ENCODE measurements around the gene ST6GALNAC3. TPM values are rescaled to one million over a fixed set of nuclear protein-coding genes. Genes with fewer than 3 reads are reported as not detected.

The ST6GALNAC3 gene
- total RNA-seq, 4 donors from 2014 or later: 1.00 to 5.7 (median 1.9) TPM; not detected in 1

DNA sequence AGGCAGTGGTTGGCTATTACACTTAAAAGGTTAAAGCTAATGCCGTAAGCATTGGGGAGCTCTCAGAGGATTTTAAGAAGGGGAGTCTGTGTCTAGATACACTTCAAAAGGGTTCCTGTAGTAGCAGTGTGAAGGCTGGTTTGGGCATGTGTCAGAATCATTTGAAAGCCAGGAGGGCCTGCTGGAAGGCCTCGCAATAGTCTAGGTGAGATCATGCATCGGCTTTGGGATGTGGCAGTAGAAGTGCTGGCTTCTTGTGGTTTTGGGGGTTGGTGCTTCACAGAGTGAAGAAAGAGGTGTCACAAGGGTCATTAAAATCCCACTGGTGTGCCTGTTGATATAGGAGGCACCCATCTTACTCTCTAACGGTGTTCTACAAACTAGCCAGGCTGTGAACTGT is 85.7 kb downstream of the ST6GALNAC3 start:
- intact Hi-C loops (cut with DNase I; ENCODE audit: low total_unique reads) (no loop called here), in situ Hi-C loops (cut with MboI; ENCODE audit: low pct_ligation_motif_present in 1 of 4, low pct_unique_long_range_greater_than_20kb in 1 of 4, low sequenced_read_pairs in 3 of 4) (loop anchor here (25.0 kb wide), 1 partner anchor 977 kb away; no protein-coding TSS in a partner anchor)
- Histone ChIP-seq H3K9me3 (no peaks in the 10 kb centered on the region), H3K36me3 (no peaks in the 10 kb centered on the region), H3K4me1 (peaks cover 0 to under 1% (median 0%) of the 10 kb centered on the region in 4 donors), H3K27me3 (no peaks in the 10 kb centered on the region), H3K4me3 (no peak overlapping the region), H3K27ac (no peak overlapping the region)
- WGBS, 2 donors (ENCODE audit: low coverage in 1 of 2): 89 to 92% methylated on average over 4 of the region's 4 CpGs
- no peak for DNase-seq
- no peak for TF ChIP-seq CTCF (IDR thresholded peaks at IDR 0.05)
- TF ChIP-seq POLR2AphosphoS5 (IDR thresholded peaks at IDR 0.05): no peak
- TF ChIP-seq EP300 (IDR thresholded peaks at IDR 0.05; ENCODE audit: low read depth): no peak
- TF ChIP-seq POLR2A (IDR thresholded peaks at IDR 0.05): no peak

GRCh38 chr1:76161451-76161850 is 86.9 kb downstream of the ST6GALNAC3 start:
- H3K9me3 ChIP-seq: peaks cover 0 to 1% of the 10 kb centered on the region in 2 donors
- WGBS, 2 donors (ENCODE audit: low coverage in 1 of 2): 89 to 100% methylated on average over 1 to 2 of the region's 2 CpGs

GRCh38 chr1:76162254-76162653 is 87.7 kb downstream of the ST6GALNAC3 start:
- 83 to 98% methylated on average over 5 of the region's 5 CpGs for WGBS, 2 donors (ENCODE audit: low coverage in 1 of 2)
- H3K27me3 ChIP-seq: no peaks in the 10 kb centered on the region
- H3K4me1 ChIP-seq: no peaks in the 10 kb centered on the region
- intact Hi-C loops (cut with DNase I; ENCODE audit: low total_unique reads) (no loop called here), in situ Hi-C loops (cut with MboI; ENCODE audit: low pct_ligation_motif_present in 1 of 4, low pct_unique_long_range_greater_than_20kb in 1 of 4, low sequenced_read_pairs in 3 of 4) (loop anchor here (25.0 kb wide), 1 partner anchor 975 kb away; no protein-coding TSS in a partner anchor)
- H3K4me3 ChIP-seq: no peak overlapping the region
- no peak for DNase-seq
- H3K9me3 ChIP-seq: peaks cover 0 to 5% of the 10 kb centered on the region in 2 donors
- no peak overlapping the region for H3K27ac ChIP-seq
- no peaks in the 10 kb centered on the region for H3K36me3 ChIP-seq
- TF ChIP-seq EP300 (IDR thresholded peaks at IDR 0.05; ENCODE audit: low read depth): no peak
- no peak for TF ChIP-seq POLR2A (IDR thresholded peaks at IDR 0.05)
- TF ChIP-seq POLR2AphosphoS5 (IDR thresholded peaks at IDR 0.05): no peak
- TF ChIP-seq CTCF (IDR thresholded peaks at IDR 0.05): no peak

More at GRCh38 chr1:76161451-76161850, 86.9 kb downstream of the ST6GALNAC3 start:
- Histone ChIP-seq H3K4me3 (no peak overlapping the region), H3K36me3 (no peaks in the 10 kb centered on the region), H3K27me3 (no peaks in the 10 kb centered on the region), H3K4me1 (no peaks in the 10 kb centered on the region), H3K27ac (no peak overlapping the region)
- in situ Hi-C loops (cut with MboI; ENCODE audit: low pct_ligation_motif_present in 1 of 4, low pct_unique_long_range_greater_than_20kb in 1 of 4, low sequenced_read_pairs in 3 of 4) (loop anchor here (25.0 kb wide), 1 partner anchor 976 kb away; no protein-coding TSS in a partner anchor), intact Hi-C loops (cut with DNase I; ENCODE audit: low total_unique reads) (no loop called here)
- no peak for TF ChIP-seq CTCF (IDR thresholded peaks at IDR 0.05)
- TF ChIP-seq POLR2AphosphoS5 (IDR thresholded peaks at IDR 0.05): no peak
- no peak for TF ChIP-seq POLR2A (IDR thresholded peaks at IDR 0.05)
- no peak for TF ChIP-seq EP300 (IDR thresholded peaks at IDR 0.05; ENCODE audit: low read depth)
- DNase-seq: no peak

- in situ Hi-C loops (cut with MboI; ENCODE audit: low pct_ligation_motif_present in 1 of 4, low pct_unique_long_range_greater_than_20kb in 1 of 4, low sequenced_read_pairs in 3 of 4) (loop anchor here (25.0 kb wide), 1 partner anchor 973 kb away; no protein-coding TSS in a partner anchor), intact Hi-C loops (cut with DNase I; ENCODE audit: low total_unique reads) (no loop called here)
- no peak overlapping the region for H3K4me3 ChIP-seq
- peaks cover 0 to 5% of the 10 kb centered on the region in 2 donors for H3K9me3 ChIP-seq
- H3K27ac ChIP-seq: no peak overlapping the region
- no peaks in the 10 kb centered on the region for H3K4me1 ChIP-seq
- DNase-seq: no peak
- H3K36me3 ChIP-seq: no peaks in the 10 kb centered on the region
- TF ChIP-seq POLR2A (IDR thresholded peaks at IDR 0.05): no peak
- no peak for TF ChIP-seq POLR2AphosphoS5 (IDR thresholded peaks at IDR 0.05)
- TF ChIP-seq EP300 (IDR thresholded peaks at IDR 0.05; ENCODE audit: low read depth): no peak
- TF ChIP-seq CTCF (IDR thresholded peaks at IDR 0.05): no peak
- H3K27me3 ChIP-seq: no peaks in the 10 kb centered on the region
Observed at GRCh38 chr1:76164165-76164564, 89.6 kb downstream of the ST6GALNAC3 start.
